Measurements from ENCODE around the gene PJA2. TPM values are rescaled to one million over a fixed set of nuclear protein-coding genes. Genes with fewer than 3 reads are reported as not detected.

The PJA2 gene
- total RNA-seq, 3 donors from 2014 or later: 103 to 136 (median 117) TPM

GRCh38 chr5:109408991-109409843, 557 bp downstream of the PJA2 start:
- peaks cover 0 to 13% of the 10 kb centered on the region in 2 donors for H3K4me1 ChIP-seq
- TF ChIP-seq POLR2A (IDR thresholded peaks at IDR 0.05) (no peak), CTCF (IDR thresholded peaks at IDR 0.05) (peak in 1 of 3 donors; percentile 3), POLR2AphosphoS5 (IDR thresholded peaks at IDR 0.05) (peak; percentile 30 to 82 (median 66))
- intact Hi-C loops (cut with DNase I; ENCODE audit: low total_unique reads): loop anchor here (5.0 to 10.0 kb wide), 2 partner anchors 56 to 527 kb away; no protein-coding TSS in a partner anchor

GRCh38 chr5:109407913-109408312, 1.9 kb downstream of the PJA2 start:
- peak overlapping the region in 1 of 2 donors; percentile 97 for H3K27ac ChIP-seq
- H3K4me3 ChIP-seq: peak overlapping the region; percentile 72 to 89 (median 83)
- no peaks in the 10 kb centered on the region for H3K27me3 ChIP-seq
- H3K4me1 ChIP-seq: peaks cover 0 to 13% of the 10 kb centered on the region in 2 donors
- no peaks in the 10 kb centered on the region for H3K9me3 ChIP-seq
- TF ChIP-seq POLR2AphosphoS5 (IDR thresholded peaks at IDR 0.05): no peak
- TF ChIP-seq POLR2A (IDR thresholded peaks at IDR 0.05): no peak
- TF ChIP-seq CTCF (IDR thresholded peaks at IDR 0.05): no peak
- H3K36me3 ChIP-seq: no peaks in the 10 kb centered on the region
- DNase-seq (ENCODE audit: low spot score in 2 of 2): no peak
- intact Hi-C loops (cut with DNase I; ENCODE audit: low total_unique reads): loop anchor here (5.0 to 10.0 kb wide), 2 partner anchors 57 to 526 kb away; no protein-coding TSS in a partner anchor

More at GRCh38 chr5:109408991-109409843, 557 bp downstream of the PJA2 start:
- H3K4me3 ChIP-seq: peak overlapping the region; percentile 72 to 89 (median 83)
- no peaks in the 10 kb centered on the region for H3K9me3 ChIP-seq
- H3K27ac ChIP-seq: peak overlapping the region; percentile 97 to 99
- no peaks in the 10 kb centered on the region for H3K36me3 ChIP-seq
- peak; percentile 61 to 63 for DNase-seq (ENCODE audit: low spot score in 2 of 2)
- H3K27me3 ChIP-seq: no peaks in the 10 kb centered on the region

- Histone ChIP-seq H3K36me3 (no peaks in the 10 kb centered on the region), H3K4me3 (peak overlapping the region in 1 of 3 donors; percentile 89), H3K27ac (peak overlapping the region; percentile 48 to 97), H3K9me3 (no peaks in the 10 kb centered on the region), H3K27me3 (no peaks in the 10 kb centered on the region), H3K4me1 (peaks cover 0 to 13% of the 10 kb centered on the region in 2 donors)
- intact Hi-C loops (cut with DNase I; ENCODE audit: low total_unique reads): loop anchor here (5.0 to 10.0 kb wide), 2 partner anchors 58 to 524 kb away; no protein-coding TSS in a partner anchor
- no peak for TF ChIP-seq POLR2A (IDR thresholded peaks at IDR 0.05)
- TF ChIP-seq CTCF (IDR thresholded peaks at IDR 0.05): no peak
- no peak for TF ChIP-seq POLR2AphosphoS5 (IDR thresholded peaks at IDR 0.05)
- DNase-seq (ENCODE audit: low spot score in 2 of 2): no peak
These were observed 3.1 kb downstream of the PJA2 start for GRCh38 chr5:109406719-109407118.

- no peak for TF ChIP-seq POLR2A (IDR thresholded peaks at IDR 0.05)
- no peak for TF ChIP-seq POLR2AphosphoS5 (IDR thresholded peaks at IDR 0.05)
- TF ChIP-seq CTCF (IDR thresholded peaks at IDR 0.05): no peak
- H3K36me3 ChIP-seq: no peaks in the 10 kb centered on the region
- intact Hi-C loops (cut with DNase I; ENCODE audit: low total_unique reads): loop anchor here (10.0 kb wide), 1 partner anchor 60 kb away; no protein-coding TSS in a partner anchor
- no peak for DNase-seq (ENCODE audit: low spot score in 2 of 2)
- peaks cover 0 to 13% of the 10 kb centered on the region in 2 donors for H3K4me1 ChIP-seq
- no peak overlapping the region for H3K27ac ChIP-seq
- no peak overlapping the region for H3K4me3 ChIP-seq
- H3K27me3 ChIP-seq: no peaks in the 10 kb centered on the region
- no peaks in the 10 kb centered on the region for H3K9me3 ChIP-seq
These were observed 5.3 kb downstream of the PJA2 start for GRCh38 chr5:109404428-109404960.

All from breast epithelium (tissue), 4 donors.